CD8-positive, alpha-beta memory T cell (primary cell): Measurements from ENCODE around the gene MTA2. TPM values are rescaled to one million over a fixed set of nuclear protein-coding genes. Genes with fewer than 3 reads are reported as not detected.
"Not testable (repeated sequence)": the region's sequence is repeated elsewhere in the genome, so short reads cannot be mapped to it uniquely, and the experiment has no call there.

Source experiments
- CTCF ChIA-PET: fragments of 350-600 bp; sonication (Branson Sonifier 250); formaldehyde crosslinking; loops from one replicate; lab custom pipeline; 2021; ENCODE audit warnings: antibody characterized with exemption; lab: Charles Lee
- POLR2A ChIA-PET: fragments of 350-600 bp; sonication (Branson Sonifier 250); formaldehyde crosslinking; loops from one replicate; lab custom pipeline; 2021; ENCODE audit warnings: antibody characterized with exemption; lab: Charles Lee
- DNase-seq, 5 donors: peaks; one replicate each; pipeline versions ENCODE4 v3.0.0 to v3.0.0-alpha.2; 2020 to 2022; ENCODE audit warnings: mixed read lengths in 1 of 5
- H3K27ac ChIP-seq: one replicate; pipeline ENCODE4 v1.7.0; 2013; ENCODE audit warnings: low read depth, mild to moderate bottlenecking, low read length, moderate library complexity
- H3K27me3 ChIP-seq: 2 replicates; pipeline ENCODE4 v1.7.0; 2013; ENCODE audit warnings: low read length, mild to moderate bottlenecking; ENCODE audit not compliant: insufficient read depth, poor library complexity, severe bottlenecking
- H3K36me3 ChIP-seq: 2 replicates; pipeline ENCODE4 v1.7.0; 2013; ENCODE audit warnings: mild to moderate bottlenecking, low read length, moderate library complexity; ENCODE audit not compliant: insufficient read depth
- H3K4me1 ChIP-seq: 2 replicates; pipeline ENCODE4 v1.7.0; 2013; ENCODE audit warnings: mild to moderate bottlenecking, low read length, moderate library complexity; ENCODE audit not compliant: insufficient read depth
- H3K4me3 ChIP-seq: 2 replicates; pipeline ENCODE4 v1.7.0; 2013; ENCODE audit warnings: mild to moderate bottlenecking, low read length
- H3K9me3 ChIP-seq: 2 replicates; pipeline ENCODE4 v1.7.0; 2013; ENCODE audit warnings: mild to moderate bottlenecking, low read length
- H3K27ac Mint-ChIP-seq, 8 donors: one replicate each; pipeline ENCODE4 v1.8.0; 2020 to 2021; ENCODE audit warnings: mixed read lengths in 8 of 8, mild to moderate bottlenecking in 6 of 8, inconsistent platforms in 3 of 8, moderate library complexity in 3 of 8
- H3K27me3 Mint-ChIP-seq, 2 donors: one replicate each; pipeline ENCODE4 v1.8.0; 2020 to 2021; ENCODE audit warnings: mixed read lengths in 2 of 2, mild to moderate bottlenecking in 1 of 2, moderate library complexity in 1 of 2
- H3K36me3 Mint-ChIP-seq, 3 donors: one replicate each; pipeline ENCODE4 v1.8.0; 2020 to 2021; ENCODE audit warnings: mixed read lengths in 3 of 3, inconsistent platforms in 1 of 3, mild to moderate bottlenecking in 1 of 3
- H3K4me1 Mint-ChIP-seq, 3 donors: one replicate each; pipeline ENCODE4 v1.8.0; 2020 to 2021; ENCODE audit warnings: mixed read lengths in 3 of 3, inconsistent platforms in 1 of 3, mild to moderate bottlenecking in 1 of 3
- H3K4me3 Mint-ChIP-seq, 7 donors: one replicate each; pipeline ENCODE4 v1.8.0; 2020 to 2021; ENCODE audit warnings: mixed read lengths in 7 of 7, mild to moderate bottlenecking in 6 of 7, moderate library complexity in 4 of 7, inconsistent platforms in 2 of 7
- H3K9me3 Mint-ChIP-seq, 5 donors: one replicate each; pipeline ENCODE4 v1.8.0; 2020 to 2022; ENCODE audit warnings: mixed read lengths in 5 of 5, mild to moderate bottlenecking in 3 of 5, moderate library complexity in 2 of 5, inconsistent platforms in 1 of 5
- polyA plus RNA-seq: library from polyadenylated mRNA; unstranded; fragments of 300-500 nt; fragmentation: Illumina TruSeq; gene quantifications from one replicate; pipeline ENCODE4 v1.2.3, GENCODE V29; 2021
- total RNA-seq, 2 experiments: library from RNA; stranded (reverse); gene quantifications; one replicate each; pipeline ENCODE4 v1.2.3, GENCODE V29; 2021

MTA2 gene
- total and polyA plus RNA-seq, 3 experiments from 2014 or later = 37.4 to 263 (median 248) TPM

DNA sequence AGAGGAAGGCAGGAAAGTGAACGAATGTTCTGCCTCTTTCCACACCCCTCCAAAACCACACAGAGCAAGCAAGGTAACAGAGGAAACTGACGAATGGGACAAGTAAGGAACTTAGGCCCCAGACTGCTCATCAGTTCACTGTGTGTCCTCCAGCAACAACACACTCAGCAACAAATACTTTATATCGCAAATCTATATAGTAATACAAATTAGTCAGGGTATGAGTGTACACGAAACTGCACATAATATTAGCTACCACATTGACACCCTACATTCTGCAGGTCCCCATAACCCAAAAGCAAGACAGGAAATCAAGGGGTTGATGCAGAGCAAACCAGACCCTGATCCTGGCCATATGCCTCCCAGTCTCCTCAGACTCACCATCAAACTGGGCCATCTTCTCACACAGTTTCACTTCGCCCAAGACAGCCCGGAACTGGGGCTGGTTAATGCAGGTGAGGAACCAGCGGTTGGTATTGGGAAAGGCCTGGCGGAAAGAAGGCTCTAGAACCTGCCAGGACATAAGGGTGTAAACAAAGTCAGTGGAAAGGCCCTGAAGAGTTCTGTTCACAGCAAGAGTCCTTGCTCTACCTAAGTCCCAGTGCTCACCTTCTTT, 34.5 kb downstream of the MTA2 start:
- ChIA-PET POLR2A (interaction anchor here (1.2 kb wide), 1 partner anchor 10 kb away, joined by 4 read pairs; no protein-coding TSS in a partner anchor), CTCF (interaction anchor here (1.0 to 4.7 kb wide), 7 partner anchors 9 to 177 kb away, joined by 3 to 27 read pairs (median 3); no protein-coding TSS in a partner anchor)
- DNase-seq = no peak
- H3K27me3 ChIP-seq = no peaks in the 10 kb centered on the region
- Mint-ChIP-seq H3K9me3 (no peaks in the 10 kb centered on the region), H3K4me3 (peak overlapping the region in 3 of 7 donors; percentile 2 to 10 (median 5)), H3K27me3 (no peaks in the 10 kb centered on the region), H3K27ac (peak overlapping the region; percentile 3 to 90 (median 80)), H3K4me1 (peaks cover 32 to 54% (median 53%) of the 10 kb centered on the region in 3 donors), H3K36me3 (peaks cover 18 to 78% (median 23%) of the 10 kb centered on the region in 3 donors)
- H3K9me3 ChIP-seq = no peaks in the 10 kb centered on the region
- H3K4me3 ChIP-seq = no peak overlapping the region
- peaks cover 48% of the 10 kb centered on the region for H3K36me3 ChIP-seq
- H3K27ac ChIP-seq = no peak overlapping the region
- peaks cover 8% of the 10 kb centered on the region for H3K4me1 ChIP-seq

DNA sequence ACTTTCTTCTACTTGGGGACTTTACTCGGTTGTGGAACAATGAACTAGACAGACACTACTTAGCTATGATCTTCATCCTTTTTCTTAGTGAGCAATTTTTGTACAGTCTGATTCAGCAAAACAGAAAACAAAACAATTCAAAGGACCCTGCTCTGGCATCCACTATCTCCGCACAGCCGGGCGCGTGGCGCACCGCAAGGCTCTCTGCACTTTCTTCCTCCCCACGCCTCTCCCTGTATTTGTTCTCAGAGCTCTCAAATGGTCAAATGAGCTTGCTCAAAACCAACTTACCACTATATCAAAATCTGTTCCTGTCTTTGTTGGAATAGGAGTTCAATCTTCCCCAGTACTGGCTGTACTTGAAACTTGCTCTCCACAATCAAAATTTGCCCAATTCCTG, 35.4 kb downstream of the MTA2 start:
- no peak for DNase-seq
- Mint-ChIP-seq H3K27ac (peak overlapping the region in 6 of 8 donors; percentile 33 to 90 (median 62)), H3K27me3 (no peaks in the 10 kb centered on the region), H3K36me3 (peaks cover 14 to 75% (median 21%) of the 10 kb centered on the region in 3 donors), H3K4me3 (no peak overlapping the region), H3K9me3 (no peaks in the 10 kb centered on the region), H3K4me1 (peaks cover 27 to 49% (median 49%) of the 10 kb centered on the region in 3 donors)
- Histone ChIP-seq H3K4me1 (peaks cover 2% of the 10 kb centered on the region), H3K4me3 (no peak overlapping the region), H3K36me3 (peaks cover 41% of the 10 kb centered on the region), H3K27ac (no peak overlapping the region), H3K9me3 (no peaks in the 10 kb centered on the region), H3K27me3 (no peaks in the 10 kb centered on the region)
- ChIA-PET POLR2A (no interaction called here), CTCF (interaction anchor here (1.1 to 4.7 kb wide), 5 partner anchors 8 to 173 kb away, joined by 3 to 27 read pairs (median 6); no protein-coding TSS in a partner anchor)

DNA sequence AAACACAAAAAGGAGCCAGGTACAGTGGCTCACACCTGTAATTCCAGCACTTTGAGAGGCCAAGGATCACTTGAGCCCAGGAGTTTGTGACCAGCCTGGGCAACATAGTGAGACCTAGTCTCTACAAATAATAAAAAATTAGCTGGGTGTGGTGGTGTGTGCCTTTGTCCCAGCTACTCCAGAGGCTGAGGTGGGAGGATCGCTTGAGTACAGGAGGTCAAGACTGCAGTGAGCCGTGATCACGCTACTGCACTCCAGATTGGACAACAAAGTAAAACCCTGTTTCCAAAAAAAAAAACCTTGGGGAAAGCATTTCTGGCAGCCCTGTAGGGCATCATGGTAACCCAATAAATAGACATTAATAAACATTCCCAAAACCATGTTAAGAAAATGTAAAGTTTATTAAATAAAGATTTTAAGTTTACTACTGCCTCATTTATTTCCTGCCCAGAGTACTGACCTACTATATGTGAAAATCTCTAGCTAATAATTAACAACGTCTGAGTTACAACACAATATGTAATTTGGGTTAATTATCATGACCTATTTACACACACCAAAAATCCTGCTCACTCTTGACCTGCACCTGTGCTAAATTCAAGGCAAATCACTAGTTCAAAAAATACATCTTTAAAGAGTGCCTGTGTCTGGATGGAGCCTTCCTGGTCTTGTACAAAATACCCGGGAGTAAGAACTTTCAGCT, 36.4 kb downstream of the MTA2 start:
- peaks cover 8 to 76% (median 16%) of the 10 kb centered on the region in 3 donors for H3K36me3 Mint-ChIP-seq
- Histone ChIP-seq H3K36me3 (peaks cover 38% of the 10 kb centered on the region), H3K4me1 (peaks cover 9% of the 10 kb centered on the region)

DNA sequence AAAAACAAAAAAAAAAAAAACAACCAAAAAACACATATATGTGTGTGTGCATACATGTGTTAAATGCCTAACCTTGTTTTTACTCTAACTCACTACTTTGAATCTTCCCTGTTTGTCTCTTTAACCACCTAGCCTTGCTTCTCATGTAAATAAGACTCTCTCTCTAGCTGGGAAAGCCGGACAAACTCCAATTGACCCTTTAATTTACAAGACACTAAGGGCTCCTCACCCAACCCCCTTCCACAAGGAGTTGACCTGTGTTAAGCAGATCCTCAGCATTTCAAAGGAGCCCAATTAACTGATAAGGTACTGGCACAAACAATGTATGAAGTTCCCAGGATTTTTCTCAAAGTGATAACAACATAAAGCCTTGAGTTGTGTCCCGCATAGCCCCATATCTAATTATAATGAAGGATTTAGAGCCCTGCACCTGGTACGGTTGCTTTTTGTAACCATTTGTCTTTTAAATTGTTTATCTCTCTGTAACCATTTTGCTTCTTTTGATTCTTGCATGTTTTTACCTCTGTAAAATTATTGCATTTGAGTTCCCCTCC, 39.9 kb downstream of the MTA2 start:
- Histone ChIP-seq H3K4me1 (peaks cover 42% of the 10 kb centered on the region), H3K36me3 (peaks cover 37% of the 10 kb centered on the region)
- ChIA-PET CTCF (interaction anchor here (0.8 to 6.7 kb wide), 13 partner anchors 9 to 167 kb away, joined by 3 to 203 read pairs (median 8); partner anchors contain the start of genes AHNAK, EML3 and ROM1), POLR2A (interaction anchor here (0.7 to 11.9 kb wide), 2 partner anchors 19 to 30 kb away, joined by 7 to 193 read pairs; partner anchors contain the start of gene AHNAK)
- H3K27ac ChIP-seq, H3K9me3 Mint-ChIP-seq, H3K4me3 ChIP-seq, H3K27me3 ChIP-seq, H3K27me3 Mint-ChIP-seq, H3K9me3 ChIP-seq, DNase-seq: not testable (repeated sequence)
- Mint-ChIP-seq H3K4me3 (peak overlapping the region in 1 of 7 donors; percentile 44), H3K27ac (peak overlapping the region in 6 of 8 donors; percentile 2 to 88 (median 68)), H3K4me1 (peaks cover 46 to 67% (median 63%) of the 10 kb centered on the region in 3 donors), H3K36me3 (peaks cover 9 to 66% (median 16%) of the 10 kb centered on the region in 3 donors)

More for the DNA sequence above, 36.4 kb downstream of the MTA2 start:
- H3K27me3 ChIP-seq = no peaks in the 10 kb centered on the region
- no peak overlapping the region for H3K27ac ChIP-seq
- POLR2A ChIA-PET = no interaction called here
- no peaks in the 10 kb centered on the region for H3K27me3 Mint-ChIP-seq
- H3K9me3 Mint-ChIP-seq = no peaks in the 10 kb centered on the region
- CTCF ChIA-PET = interaction anchor here (1.2 to 4.7 kb wide), 6 partner anchors 11 to 172 kb away, joined by 3 to 27 read pairs (median 6); no protein-coding TSS in a partner anchor
- H3K4me3 ChIP-seq = no peak overlapping the region
- no peak overlapping the region for H3K4me3 Mint-ChIP-seq
- peak overlapping the region in 6 of 8 donors; percentile 6 to 90 (median 48) for H3K27ac Mint-ChIP-seq
- H3K9me3 ChIP-seq = no peaks in the 10 kb centered on the region
- peaks cover 27 to 48% (median 47%) of the 10 kb centered on the region in 3 donors for H3K4me1 Mint-ChIP-seq
- no peak for DNase-seq

DNA sequence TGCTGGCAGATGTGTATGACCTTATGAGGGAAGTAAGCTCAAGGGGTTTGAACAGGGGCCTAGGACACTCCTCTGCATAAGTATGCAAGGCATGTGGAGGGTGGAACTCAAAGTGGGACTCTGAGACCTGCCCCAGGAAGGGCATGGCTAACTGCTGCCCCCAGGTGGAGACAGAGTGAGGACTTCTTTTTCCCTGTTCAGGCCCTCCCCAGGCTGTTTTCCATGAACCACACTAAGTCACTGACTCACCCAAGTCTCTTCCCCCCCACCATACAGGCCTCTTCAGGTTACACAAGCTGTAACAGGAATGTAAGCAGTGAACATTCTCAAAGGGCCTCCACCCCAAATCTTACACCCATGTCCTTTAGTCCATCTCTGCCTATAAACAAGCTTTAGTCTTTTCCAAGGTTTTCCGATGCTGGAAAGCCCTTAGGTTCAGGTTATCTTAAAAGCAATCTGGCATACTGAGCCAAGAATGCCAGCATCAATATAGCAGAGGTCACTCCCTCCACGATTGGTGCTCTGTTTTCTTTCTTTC, 41.0 kb downstream of the MTA2 start:
- Histone ChIP-seq H3K9me3 (no peaks in the 10 kb centered on the region), H3K4me3 (no peak overlapping the region), H3K36me3 (peaks cover 25% of the 10 kb centered on the region), H3K4me1 (peaks cover 53% of the 10 kb centered on the region), H3K27ac (no peak overlapping the region), H3K27me3 (no peaks in the 10 kb centered on the region)
- POLR2A ChIA-PET = interaction anchor here (11.9 kb wide), 1 partner anchor 18 kb away, joined by 193 read pairs; the partner anchor contains the start of gene AHNAK
- CTCF ChIA-PET = interaction anchor here (0.7 to 6.7 kb wide), 24 partner anchors 9 to 193 kb away, joined by 3 to 203 read pairs (median 4); partner anchors contain the start of genes AHNAK, EEF1G, EML3 and ROM1
- Mint-ChIP-seq H3K9me3 (no peaks in the 10 kb centered on the region), H3K27me3 (peaks cover 0 to 2% of the 10 kb centered on the region in 2 donors), H3K36me3 (peaks cover 7 to 55% (median 10%) of the 10 kb centered on the region in 3 donors), H3K27ac (peak overlapping the region in 7 of 8 donors; percentile 1 to 100 (median 97)), H3K4me1 (peaks cover 53 to 67% (median 64%) of the 10 kb centered on the region in 3 donors), H3K4me3 (peak overlapping the region in 2 of 7 donors; percentile 49 to 86)
- DNase-seq = peak; percentile 67 to 87 (median 70)

DNA sequence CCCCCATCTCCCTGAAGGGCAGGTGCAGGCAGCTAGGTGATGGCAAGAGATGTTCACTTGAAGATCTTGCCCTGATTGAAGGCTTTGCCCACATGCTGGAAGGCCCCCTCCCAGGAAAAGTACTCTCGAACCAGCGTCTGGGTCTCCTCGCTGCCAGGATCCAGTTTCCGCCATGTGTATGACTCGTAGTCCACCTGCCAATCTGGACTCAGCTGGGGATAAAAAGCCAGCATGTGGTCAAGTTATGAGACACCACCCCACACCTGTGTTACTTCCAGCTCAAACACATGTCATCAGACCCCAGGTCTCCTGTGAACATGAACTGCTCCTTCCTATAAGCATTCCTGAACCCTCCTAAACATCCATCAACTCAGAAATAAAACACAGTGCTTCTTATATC, 42.0 kb downstream of the MTA2 start:
- ChIA-PET CTCF (interaction anchor here (0.9 to 6.7 kb wide), 12 partner anchors 8 to 170 kb away, joined by 3 to 203 read pairs (median 14); partner anchors contain the start of genes AHNAK and EEF1G), POLR2A (interaction anchor here (0.7 to 11.9 kb wide), 2 partner anchors 17 to 86 kb away, joined by 3 to 193 read pairs; partner anchors contain the start of gene AHNAK)
- peaks cover 5 to 46% (median 7%) of the 10 kb centered on the region in 3 donors for H3K36me3 Mint-ChIP-seq
- not testable (repeated sequence) for H3K27me3 Mint-ChIP-seq, DNase-seq, H3K9me3 ChIP-seq, H3K27me3 ChIP-seq, H3K4me3 ChIP-seq, H3K27ac ChIP-seq, H3K9me3 Mint-ChIP-seq
- Histone ChIP-seq H3K4me1 (peaks cover 63% of the 10 kb centered on the region), H3K36me3 (peaks cover 23% of the 10 kb centered on the region)
- H3K4me3 Mint-ChIP-seq = peak overlapping the region; percentile 10 to 78 (median 31)
- H3K4me1 Mint-ChIP-seq = peaks cover 61 to 74% (median 71%) of the 10 kb centered on the region in 3 donors
- H3K27ac Mint-ChIP-seq = peak overlapping the region; percentile 72 to 100 (median 98)

DNA sequence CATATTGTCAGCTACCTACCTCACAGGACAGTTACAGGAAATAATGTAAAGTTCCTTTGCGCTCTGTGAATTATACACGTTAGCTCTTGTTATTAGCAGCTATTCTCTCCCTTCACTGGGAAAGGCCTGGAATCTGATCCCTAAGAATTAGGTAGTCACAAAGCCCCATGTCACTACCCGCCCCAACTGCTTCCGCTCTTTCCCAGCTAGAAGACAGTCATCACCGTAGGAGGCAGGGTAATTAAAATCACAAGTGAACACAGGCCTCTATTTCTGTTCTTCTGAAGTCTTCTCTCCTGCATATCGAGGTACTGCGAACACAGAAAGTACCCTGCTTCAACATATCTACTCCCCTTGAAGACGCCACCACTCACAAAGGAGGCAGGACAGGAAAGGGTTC, 42.5 kb downstream of the MTA2 start:
- Mint-ChIP-seq H3K27ac (peak overlapping the region; percentile 57 to 100 (median 98)), H3K27me3 (peaks cover 0 to 2% of the 10 kb centered on the region in 2 donors), H3K9me3 (no peaks in the 10 kb centered on the region), H3K4me1 (peaks cover 65 to 78% (median 75%) of the 10 kb centered on the region in 3 donors), H3K4me3 (peak overlapping the region; percentile 27 to 79 (median 46)), H3K36me3 (peaks cover 5 to 46% (median 7%) of the 10 kb centered on the region in 3 donors)
- no peaks in the 10 kb centered on the region for H3K9me3 ChIP-seq
- POLR2A ChIA-PET = interaction anchor here (0.6 to 11.9 kb wide), 2 partner anchors 17 to 177 kb away, joined by 6 to 193 read pairs; partner anchors contain the start of gene AHNAK
- no peak overlapping the region for H3K27ac ChIP-seq
- no peaks in the 10 kb centered on the region for H3K27me3 ChIP-seq
- no peak for DNase-seq
- H3K4me1 ChIP-seq = peaks cover 67% of the 10 kb centered on the region
- CTCF ChIA-PET = interaction anchor here (0.9 to 6.7 kb wide), 10 partner anchors 8 to 164 kb away, joined by 3 to 203 read pairs (median 19); partner anchors contain the start of genes AHNAK and EEF1G
- peaks cover 23% of the 10 kb centered on the region for H3K36me3 ChIP-seq
- no peak overlapping the region for H3K4me3 ChIP-seq
